T-helper 1 cell treated with Interleukin-12 subunit alpha and Interleukin-12 subunit beta and Interleukin-4 antibody, amounts not matched to agents 30 ng/mL and 1 ng/mL, for 36 hours (primary cell): Measurements from ENCODE around the gene TRMT11. TPM values are rescaled to one million over a fixed set of nuclear protein-coding genes. Genes with fewer than 3 reads are reported as not detected.
"Not testable (repeated sequence)": the region's sequence is repeated elsewhere in the genome, so short reads cannot be mapped to it uniquely, and the experiment has no call there.

Source experiments
- intact Hi-C: fragments of 100-400 bp; cut with micrococcal nuclease; formaldehyde crosslinking; loops from one replicate; pipeline ENCODE4 v1.15.1; 2024
- total RNA-seq: library from RNA; stranded (reverse); gene quantifications from 2 replicates; pipeline ENCODE4 v1.2.3, GENCODE V29; 2022

The TRMT11 gene
- total RNA-seq, 1 donor from 2014 or later = 17.0 TPM

- intact Hi-C loops = loop anchor here (5.0 to 10.0 kb wide), 2 partner anchors 686 to 833 kb away; partner anchors contain the start of genes HDDC2 and TPD52L1
Measured at GRCh38 chr6:125988280-125988679, 1.9 kb downstream of the TRMT11 start.

DNA sequence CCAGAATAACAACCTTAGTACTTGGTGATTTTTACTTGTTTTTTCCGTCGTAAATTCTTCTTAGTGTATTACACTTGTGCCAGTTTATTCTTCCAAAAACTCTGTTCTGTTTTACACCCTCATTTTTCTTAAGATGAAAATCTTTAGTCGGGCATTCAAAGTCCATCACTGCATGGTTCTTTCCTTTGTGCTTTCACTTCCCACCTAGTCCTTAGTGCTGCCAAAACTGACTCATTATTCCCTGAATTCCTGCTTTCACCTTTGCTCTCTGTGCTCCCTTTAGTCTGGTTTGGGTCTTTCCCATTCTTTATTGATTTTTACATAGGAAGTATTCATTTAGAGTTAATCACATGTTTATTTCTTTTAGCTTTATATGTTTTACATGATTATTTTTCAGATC, 3.3 kb downstream of the TRMT11 start:
- intact Hi-C loops = loop anchor here (5.0 to 10.0 kb wide), 3 partner anchors 687 to 1275 kb away; partner anchors contain the start of genes HDDC2, RNF146 and TPD52L1

DNA sequence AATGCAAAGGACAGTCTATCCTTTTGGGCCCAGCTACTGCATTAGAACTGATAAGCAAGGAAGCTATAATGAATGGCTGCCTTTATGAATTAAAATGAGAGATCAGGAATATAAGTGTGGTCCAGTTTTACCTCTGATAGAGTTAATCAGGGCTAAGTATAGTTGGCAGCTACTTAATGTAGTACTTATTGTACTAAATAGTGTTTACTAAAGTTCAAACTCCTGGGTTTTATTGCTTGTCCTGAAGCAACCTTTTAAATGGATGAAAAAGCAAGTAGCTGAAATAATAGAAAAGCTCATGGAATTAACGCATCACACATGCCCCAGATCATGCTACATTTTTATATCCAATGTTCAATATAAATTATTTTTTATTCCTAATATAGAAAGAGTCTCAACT, 5.3 kb downstream of the TRMT11 start:
- intact Hi-C loops = loop anchor here (10.0 kb wide), 1 partner anchor 1273 kb away; the partner anchor contains the start of gene RNF146

DNA sequence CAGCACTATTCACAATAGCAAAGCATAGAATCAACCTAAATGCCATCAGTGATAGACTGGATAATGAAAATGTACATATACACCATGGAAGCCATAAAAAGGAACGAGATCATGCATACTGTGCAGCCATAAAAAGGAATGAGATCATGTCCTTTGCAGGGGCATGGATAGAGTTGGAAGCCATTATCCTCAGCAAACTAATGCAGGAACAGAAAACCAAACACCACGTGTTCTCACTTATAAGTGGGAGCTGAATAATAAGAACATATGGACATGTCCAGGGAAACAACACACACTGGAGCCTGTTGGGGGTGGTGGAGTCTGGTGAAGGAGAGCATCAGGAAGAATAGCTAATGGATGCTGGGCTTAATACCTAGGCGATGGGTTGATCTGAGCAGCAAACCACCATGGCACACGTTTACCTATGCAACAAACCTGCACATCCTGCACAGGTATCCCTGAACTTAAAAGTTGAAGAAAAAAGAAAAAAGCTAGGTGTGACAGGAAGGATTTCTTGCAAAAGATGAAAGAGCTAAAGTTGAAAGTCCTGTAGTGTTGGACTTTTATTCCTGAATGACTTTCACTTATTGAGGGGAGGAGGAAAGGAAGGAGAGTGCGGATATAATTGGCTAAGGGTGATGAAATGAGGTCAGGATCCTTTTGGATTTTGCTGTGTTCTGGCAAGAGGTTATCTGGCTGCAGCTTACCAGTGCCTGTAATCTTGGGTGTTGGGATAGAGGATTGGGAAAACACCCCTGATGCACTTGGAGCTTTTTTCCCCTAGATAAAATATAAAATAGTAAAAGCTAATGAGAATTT, 8.5 kb downstream of the TRMT11 start:
- intact Hi-C loops = loop anchor here (5.0 to 10.0 kb wide), 2 partner anchors 1192 to 1270 kb away; partner anchors contain the start of gene RNF146

- intact Hi-C loops = loop anchor here (1.0 to 10.0 kb wide), 10 partner anchors 10 to 1269 kb away; partner anchors contain the start of genes CENPW, RNF146 and TRMT11
Measured at GRCh38 chr6:125995972-125996580, 9.7 kb downstream of the TRMT11 start.

- intact Hi-C loops = no loop called here
Measured at GRCh38 chr6:126002755-126003679, 16.7 kb downstream of the TRMT11 start.

- intact Hi-C loops = no loop called here
Measured at GRCh38 chr6:126007800-126008199, 21.5 kb downstream of the TRMT11 start.

GRCh38 chr6:126010040-126010439, 23.7 kb downstream of the TRMT11 start:
- intact Hi-C loops = no loop called here

GRCh38 chr6:126015863-126016262, 29.5 kb downstream of the TRMT11 start:
- intact Hi-C loops = no loop called here

DNA sequence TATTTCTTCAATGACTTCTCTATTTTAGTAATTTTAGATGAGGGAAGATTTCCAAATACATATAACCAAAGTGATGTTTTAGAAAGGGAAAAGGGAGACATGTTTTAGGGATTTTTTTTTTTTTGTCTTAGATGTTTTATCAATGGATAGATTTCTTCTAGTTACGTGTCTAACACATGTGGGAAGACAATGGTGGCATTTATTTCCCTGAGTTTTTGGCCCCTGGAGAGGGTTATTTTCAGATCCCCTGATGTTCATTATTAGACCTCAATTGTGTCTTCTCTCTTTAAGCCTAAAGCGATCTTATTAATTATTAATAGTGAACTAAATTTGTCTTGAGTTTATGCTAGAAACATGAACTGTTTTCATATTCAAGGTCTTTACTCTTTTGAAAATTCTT, 30.3 kb downstream of the TRMT11 start:
- intact Hi-C loops = no loop called here

DNA sequence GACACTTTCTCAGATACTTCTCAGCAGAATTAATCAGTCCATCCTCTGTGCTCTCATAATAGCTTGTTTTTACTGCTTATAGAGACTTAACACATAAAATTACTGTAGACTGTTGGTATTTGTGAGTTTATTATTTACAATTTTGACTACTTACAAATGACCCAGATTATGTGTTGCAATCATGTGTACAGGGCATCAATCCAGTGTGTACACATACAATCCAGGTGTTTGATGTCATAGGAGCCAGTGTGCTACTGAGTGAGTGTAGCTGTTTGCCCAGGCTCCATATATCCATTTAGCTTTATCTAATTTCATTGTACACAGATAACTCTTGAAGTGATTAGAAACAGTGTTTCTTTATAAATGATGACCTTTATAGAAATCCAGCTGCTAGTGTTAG, 31.3 kb downstream of the TRMT11 start:
- intact Hi-C loops = no loop called here

GRCh38 chr6:126020305-126021050, 34.1 kb downstream of the TRMT11 start:
- intact Hi-C loops = no loop called here

GRCh38 chr6:126023474-126023873, 37.1 kb downstream of the TRMT11 start:
- intact Hi-C loops = not testable (repeated sequence)

DNA sequence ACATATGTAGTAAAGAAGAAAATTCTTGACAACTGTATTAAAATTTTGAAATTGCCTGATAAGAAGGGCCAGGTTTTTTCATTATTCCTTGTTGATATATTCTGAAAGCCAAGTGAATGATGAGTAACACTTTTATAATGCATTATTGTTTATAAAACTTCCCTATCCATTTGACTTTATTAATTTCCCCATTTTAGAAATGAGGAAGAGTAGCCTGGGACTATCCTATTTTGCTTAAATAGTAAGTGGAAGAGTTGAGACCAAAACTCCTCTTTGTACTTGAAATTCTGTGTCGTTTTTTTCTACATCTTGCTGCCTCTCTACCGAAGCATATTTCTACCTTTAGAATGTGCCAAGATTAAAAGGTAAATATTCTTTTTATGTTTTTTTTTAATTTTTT, 39.7 kb downstream of the TRMT11 start:
- intact Hi-C loops = no loop called here

- intact Hi-C loops = no loop called here
Measured at GRCh38 chr6:126027601-126028000, 41.3 kb downstream of the TRMT11 start.

DNA sequence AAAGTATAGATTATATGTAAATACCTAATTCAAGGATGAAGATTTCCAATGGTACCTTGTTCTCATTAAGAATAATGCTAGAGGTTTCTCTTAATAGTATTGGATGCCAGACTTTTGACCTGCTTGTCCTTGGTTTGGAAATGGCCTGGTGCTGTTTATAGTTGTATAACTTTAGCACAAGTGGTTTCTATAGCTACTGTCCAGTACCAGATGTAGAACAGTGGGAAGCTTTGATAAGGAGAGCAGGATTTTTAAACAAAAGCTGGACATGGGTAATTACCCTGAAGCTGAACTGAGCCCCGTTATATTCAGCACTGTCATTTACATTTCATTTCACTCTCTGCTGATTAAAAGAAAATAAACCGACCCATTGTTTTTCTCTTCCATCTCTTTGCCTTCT, 43.7 kb downstream of the TRMT11 start:
- intact Hi-C loops = no loop called here

DNA sequence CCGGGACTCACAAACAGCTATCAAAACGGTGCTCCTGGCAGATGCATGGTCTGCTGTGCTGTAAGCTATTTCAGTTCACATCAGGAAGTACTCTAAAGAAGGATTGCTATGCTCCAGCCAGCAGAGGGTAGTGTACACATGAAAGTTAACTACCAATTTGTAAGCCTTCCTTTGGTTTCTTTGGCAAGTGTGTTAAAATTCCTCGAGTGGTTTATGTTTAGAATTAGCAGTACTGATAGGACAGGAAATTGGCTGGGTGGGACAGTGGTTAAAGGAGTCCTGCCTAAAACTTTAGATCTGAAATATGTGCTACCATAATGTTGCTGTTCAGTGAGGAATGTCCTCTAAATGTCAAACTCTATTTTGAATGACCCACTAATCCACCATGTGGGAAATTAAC, 47.4 kb downstream of the TRMT11 start:
- intact Hi-C loops = loop anchor here (1.0 kb wide), 1 partner anchor 138 kb away; no protein-coding TSS in a partner anchor

GRCh38 chr6:126034656-126035055, 48.3 kb downstream of the TRMT11 start:
- intact Hi-C loops = no loop called here

- intact Hi-C loops = no loop called here
Measured at GRCh38 chr6:126035764-126036163, 49.4 kb downstream of the TRMT11 start.

- intact Hi-C loops = no loop called here
Measured at GRCh38 chr6:126038234-126038633, 51.9 kb downstream of the TRMT11 start.

DNA sequence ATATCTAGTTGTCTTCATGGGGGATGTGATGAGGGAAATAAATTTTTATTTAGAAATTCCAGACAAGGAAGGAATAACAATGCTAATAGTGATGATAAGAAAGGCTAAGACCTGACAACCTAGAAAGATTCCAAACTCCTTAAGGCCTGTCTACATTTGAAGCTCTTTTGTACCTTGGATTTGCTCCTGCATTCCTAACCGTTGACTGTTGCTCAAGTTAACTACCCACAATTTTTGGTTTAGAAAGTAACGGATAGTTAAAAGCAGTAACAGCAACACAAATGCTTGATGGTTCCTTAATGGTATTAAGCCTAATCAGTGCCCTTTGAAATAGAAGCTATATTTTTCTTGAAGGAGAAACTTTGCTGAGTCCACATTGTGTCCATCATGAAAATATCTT, 52.9 kb downstream of the TRMT11 start:
- intact Hi-C loops = no loop called here
